NCI-H1436 (cell line): ENCODE data around the gene MAU2.

Experiments used
- DNase-seq: peaks from one replicate; lab custom pipeline; 2025; lab: John Stamatoyannopoulos, UW

The MAU2 gene

GRCh38 chr19:19305696-19306095 is 14.9 kb upstream of the MAU2 start:
- DNase-seq: no peak

GRCh38 chr19:19306191-19306590 is 14.4 kb upstream of the MAU2 start:
- DNase-seq: no peak

DNA sequence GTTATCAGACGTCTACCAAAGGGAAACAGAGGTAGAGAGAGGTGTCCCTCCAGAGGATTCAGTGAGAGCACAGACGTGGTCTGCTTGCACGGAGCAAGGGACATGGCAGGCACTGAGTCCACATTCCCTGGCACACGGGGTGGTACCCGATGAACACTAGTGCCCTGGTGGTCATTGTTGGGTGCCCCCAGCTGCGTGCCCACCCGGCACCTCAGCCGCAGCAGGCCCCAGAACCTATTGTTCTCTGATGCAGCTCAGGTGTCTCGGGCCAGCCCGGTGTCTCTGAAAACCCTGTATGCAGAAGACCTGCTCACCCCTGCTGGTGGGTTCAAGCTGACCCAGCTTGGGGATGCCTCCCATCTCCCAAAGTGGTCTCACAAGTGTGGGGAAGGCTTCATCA is 12.3 kb upstream of the MAU2 start:
- no peak for DNase-seq

DNA sequence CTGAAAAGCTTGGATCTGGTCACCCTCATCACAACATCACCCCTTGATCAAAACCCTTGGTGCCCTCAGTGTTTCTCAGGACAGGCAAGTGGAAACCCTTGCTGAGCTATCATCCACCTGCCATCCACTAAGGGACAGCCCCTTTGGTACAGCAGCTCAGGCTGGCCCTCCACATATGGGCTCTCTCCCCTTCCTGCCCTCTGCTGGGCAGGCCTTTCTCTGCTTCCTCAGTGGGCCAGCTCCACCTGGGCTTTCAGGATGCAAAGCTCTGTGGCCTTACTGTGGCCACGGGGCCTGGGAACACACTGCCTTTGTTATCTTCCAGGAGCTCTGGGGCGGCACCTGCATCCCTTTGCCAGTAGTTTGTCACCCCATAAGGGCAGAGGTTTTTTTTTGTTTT is 5.2 kb upstream of the MAU2 start:
- no peak for DNase-seq

DNA sequence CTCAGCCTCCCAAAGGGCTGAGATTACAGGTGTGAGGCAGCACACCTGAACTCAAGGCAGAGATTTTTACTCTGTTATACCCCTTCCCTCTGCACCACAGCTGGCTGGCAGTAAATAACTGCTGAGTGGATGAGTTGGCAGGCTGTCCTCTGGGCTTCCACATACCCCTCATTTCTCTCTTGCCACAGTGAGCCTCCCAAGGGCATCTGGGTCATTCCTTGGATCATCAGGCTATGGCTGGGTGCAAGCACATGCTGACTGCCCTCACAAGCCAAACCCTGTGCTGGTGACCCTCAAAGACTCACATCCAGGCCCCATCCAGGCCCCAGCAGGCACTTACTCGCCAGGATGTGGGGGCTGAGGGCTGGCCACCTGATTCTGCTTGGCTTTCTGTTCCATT is 4.5 kb upstream of the MAU2 start:
- DNase-seq: no peak

DNA sequence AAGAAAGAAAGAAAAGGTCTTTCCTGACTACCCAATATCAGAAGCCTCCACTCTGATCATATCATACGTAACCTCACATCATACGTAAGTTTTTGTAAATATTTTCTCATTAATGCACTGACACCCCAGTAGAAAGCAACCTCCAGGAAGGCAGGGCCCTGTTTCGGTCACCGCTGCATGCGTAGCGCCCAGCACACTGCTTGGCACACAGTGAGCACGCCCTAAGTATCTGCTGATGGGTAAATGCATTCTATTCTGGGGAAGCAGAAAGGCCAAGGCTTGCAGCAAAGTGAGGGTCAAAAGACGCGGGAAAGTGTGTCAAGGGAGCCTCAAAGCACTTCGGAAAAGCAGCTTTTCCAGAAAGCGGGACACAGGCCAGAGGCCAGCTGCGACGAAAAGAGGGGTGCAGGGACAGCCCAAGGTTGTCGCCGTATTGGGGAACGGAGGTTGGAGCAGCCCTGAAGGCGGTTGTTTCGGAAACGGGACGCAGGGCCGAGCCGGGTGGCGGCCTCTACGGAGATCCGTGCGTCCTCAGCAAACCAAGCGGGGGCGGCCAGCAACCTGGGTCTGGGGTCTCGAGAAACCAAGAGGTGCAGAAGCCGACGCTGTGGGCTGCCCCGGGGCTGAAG is 783 bp upstream of the MAU2 start:
- DNase-seq: no peak

DNA sequence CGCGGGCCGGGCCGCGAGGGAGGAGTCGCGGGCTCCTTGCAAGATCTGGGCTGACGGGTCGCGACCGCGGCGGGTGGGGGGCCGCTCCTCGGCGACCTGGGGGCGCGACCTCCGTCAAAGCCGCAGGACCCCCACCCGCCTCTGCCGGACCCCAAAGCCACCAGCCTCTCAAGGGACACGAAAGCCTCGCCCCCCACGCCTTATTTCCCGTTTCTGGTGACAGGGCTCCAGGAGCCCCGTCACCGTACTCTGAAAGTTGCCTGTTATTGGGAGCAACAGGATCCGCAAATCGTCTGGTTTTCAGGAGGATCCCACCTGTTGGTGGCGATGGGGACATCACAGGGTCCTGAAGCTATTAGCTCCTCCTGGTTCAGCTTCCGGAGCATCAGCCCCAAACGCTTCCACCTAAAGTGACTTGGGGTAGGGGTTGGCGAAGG is 530 bp downstream of the MAU2 start:
- no peak for DNase-seq

GRCh38 chr19:19324059-19324770 is 3.6 kb downstream of the MAU2 start:
- no peak for DNase-seq

DNA sequence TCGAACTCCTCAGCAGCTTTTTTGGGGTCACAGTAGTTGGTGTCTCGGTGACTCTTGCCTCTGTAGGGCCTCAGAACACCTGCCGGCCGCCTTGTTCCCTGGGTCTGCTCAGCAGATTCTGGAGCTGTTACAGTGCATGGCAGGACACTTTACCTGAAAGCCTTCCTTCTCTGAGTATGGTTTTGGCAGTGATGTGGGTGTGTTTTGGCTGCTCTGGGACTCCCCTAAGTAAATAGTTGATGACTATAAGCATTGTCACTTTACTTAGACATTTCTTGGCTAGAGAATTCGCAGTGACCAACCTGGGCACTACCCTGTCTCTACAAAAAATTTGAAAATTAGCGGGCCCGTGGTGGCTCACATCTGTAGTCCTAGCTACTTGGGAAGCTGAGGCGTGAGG is 7.0 kb downstream of the MAU2 start:
- DNase-seq: no peak

DNA sequence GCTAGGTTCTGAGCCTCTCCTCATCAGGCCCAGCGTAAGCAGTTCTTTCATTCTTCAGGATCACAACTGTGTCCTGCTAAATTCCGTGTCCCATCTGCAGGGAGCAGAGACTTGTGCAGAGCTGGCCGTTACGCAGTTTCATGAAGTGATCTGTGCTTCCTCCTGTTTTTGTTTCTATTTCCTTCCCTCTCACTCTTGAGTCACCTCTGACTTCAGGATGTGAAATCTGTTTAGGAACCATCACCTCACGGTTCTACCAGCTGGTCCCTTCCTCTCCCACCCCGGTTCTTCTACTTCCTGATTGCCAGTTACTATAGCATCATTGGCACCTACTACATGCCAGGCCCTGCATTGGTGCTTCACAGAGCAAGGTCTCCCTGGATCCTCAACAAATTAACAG is 8.5 kb downstream of the MAU2 start:
- DNase-seq: no peak

- DNase-seq: no peak
These were observed 13.7 kb downstream of the MAU2 start for GRCh38 chr19:19334063-19334988.

DNA sequence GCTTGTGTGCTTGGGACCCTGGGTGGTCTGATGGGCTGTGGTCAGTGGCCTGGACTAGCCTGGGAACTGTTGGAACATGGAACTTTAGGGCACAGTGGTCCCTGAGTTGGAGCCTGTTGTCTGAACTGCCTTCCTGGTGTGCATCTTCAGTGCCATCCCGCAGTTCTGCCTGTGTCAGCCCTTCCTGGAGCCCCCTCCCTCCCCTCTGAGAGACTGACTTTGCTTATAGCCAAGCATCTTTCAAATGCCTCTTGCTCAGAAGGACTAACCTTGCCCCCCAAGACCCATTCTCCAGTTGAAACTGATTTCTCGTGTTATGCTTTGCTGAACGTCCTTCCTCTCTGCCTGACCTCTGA is 14.3 kb downstream of the MAU2 start:
- DNase-seq: no peak

- DNase-seq: no peak
These were observed 15.0 kb downstream of the MAU2 start for GRCh38 chr19:19335408-19336158.

- no peak for DNase-seq
These were observed 16.0 kb downstream of the MAU2 start for GRCh38 chr19:19336597-19336996.

- no peak for DNase-seq
These were observed 16.5 kb downstream of the MAU2 start for GRCh38 chr19:19337120-19337519.

DNA sequence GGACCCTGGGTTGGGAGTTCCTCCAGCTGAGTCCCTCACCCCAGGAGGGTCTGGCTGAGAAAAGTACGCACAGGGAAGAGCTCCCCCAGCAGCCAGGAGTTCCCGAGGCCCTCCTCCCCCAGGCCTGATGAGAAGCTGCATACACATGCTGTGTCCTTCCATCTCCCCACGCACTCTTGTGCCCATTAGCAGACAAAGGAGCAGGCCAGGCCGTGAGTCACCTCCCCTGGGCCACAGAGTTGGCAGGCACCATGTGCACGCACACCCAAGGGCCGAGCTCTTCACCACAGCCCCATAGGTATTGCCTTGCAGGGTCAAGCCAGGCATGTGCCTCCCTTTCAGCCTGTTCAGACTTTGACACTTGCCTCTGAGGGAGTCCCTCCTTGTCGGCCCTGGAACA is 17.5 kb downstream of the MAU2 start:
- DNase-seq: no peak

GRCh38 chr19:19341026-19341425 is 20.4 kb downstream of the MAU2 start:
- no peak for DNase-seq

DNA sequence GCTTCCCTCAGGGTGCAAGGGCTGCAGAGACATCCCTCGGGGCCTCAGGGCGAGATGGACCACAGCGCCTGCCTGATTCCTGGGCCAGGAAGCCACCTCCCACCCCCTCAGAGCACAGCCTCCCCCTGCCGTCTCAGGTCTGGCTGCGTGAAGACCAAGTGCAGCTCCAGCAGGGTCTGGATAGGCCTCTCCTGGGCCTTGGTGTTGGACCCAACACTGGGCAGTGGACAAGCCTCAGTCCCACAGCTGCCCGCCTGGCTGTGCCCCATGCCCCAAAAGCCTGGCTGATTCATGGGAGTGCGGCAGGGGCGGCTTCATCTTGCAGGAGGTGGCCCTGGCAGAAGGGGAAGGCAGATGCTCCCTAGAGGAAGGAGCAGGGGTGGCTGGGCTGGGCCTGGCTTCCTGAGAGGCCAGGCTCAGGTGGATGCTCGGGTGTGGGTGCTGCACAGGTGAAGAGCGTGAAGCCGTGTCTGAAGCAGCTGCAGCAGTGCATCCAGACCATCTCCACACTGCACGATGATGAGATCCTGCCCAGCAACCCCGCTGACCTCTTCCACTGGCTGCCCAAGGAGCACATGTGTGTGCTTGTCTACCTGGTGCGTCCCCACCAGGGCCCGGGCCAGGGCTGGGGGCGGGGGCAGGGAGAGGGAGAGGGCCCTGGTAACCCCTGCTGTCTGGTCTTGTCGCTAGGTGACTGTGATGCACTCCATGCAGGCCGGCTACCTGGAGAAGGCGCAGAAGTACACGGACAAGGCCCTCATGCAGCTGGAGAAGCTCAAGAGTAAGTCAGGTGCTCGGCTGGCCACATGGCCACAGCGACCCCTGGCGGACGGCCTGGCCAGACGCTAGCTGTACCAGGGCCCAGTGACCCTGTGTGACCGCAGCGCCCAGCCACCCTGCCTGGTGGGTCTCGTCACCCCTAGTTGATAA is 21.7 kb downstream of the MAU2 start:
- no peak for DNase-seq

DNA sequence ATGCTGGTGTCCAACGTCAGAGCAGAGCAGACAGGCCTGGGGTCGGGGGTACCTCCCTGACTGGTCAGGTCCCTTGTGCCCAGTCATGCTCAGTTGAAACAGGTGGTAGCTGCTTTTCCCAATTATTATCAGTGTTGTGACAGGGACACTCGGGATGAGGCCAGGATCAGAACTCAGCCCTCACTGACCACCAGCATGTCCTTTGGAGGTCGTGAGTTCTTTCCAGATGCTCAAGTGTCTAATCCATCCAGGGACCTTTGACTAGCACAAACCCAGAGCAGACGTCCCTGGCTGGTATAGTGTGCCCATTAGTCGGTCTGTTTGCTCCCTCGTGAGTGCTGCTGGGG is 22.4 kb downstream of the MAU2 start:
- DNase-seq: no peak

GRCh38 chr19:19343762-19344161 is 23.1 kb downstream of the MAU2 start:
- no peak for DNase-seq

DNA sequence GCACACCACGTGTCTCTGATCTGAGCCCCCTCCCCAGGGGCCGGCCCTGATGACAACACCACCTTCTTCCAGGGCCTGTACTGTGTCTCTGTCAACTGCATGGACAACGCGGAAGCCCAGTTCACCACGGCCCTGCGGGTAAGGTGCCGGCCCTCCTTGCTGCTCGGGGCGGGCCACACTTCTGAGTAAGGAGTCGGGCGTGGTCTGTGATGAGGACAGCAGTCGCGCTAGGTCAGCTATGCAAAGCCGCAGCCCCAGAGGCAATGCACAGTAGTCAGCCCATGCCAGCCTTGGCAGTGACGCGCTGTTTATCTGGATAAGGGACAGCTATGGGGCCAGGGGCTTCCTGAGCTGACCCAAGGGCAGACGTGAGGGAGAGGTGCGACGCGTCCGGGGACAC is 24.6 kb downstream of the MAU2 start:
- DNase-seq: no peak
